Rectal smooth muscle tissue (tissue), 1 donor: ENCODE results near the gene LRCOL1.

Experiments
- H3K27ac ChIP-seq: one replicate; pipeline ENCODE4 v1.7.0; 2013; ENCODE audit warnings: low read depth, low read length, inconsistent platforms
- H3K27me3 ChIP-seq: one replicate; pipeline ENCODE4 v1.7.0; 2013; ENCODE audit warnings: low read length; ENCODE audit not compliant: control insufficient read depth, insufficient read depth
- H3K36me3 ChIP-seq: one replicate; pipeline ENCODE4 v1.7.0; 2013; ENCODE audit warnings: low read length; ENCODE audit not compliant: control insufficient read depth, insufficient read depth
- H3K4me1 ChIP-seq: one replicate; pipeline ENCODE4 v1.7.0; 2013; ENCODE audit warnings: low read length; ENCODE audit not compliant: control insufficient read depth, insufficient read depth
- H3K4me3 ChIP-seq: one replicate; pipeline ENCODE4 v1.7.0; 2013; ENCODE audit warnings: low read length
- H3K9ac ChIP-seq: one replicate; pipeline ENCODE4 v1.7.0; 2013; ENCODE audit warnings: low read length

LRCOL1 gene

DNA sequence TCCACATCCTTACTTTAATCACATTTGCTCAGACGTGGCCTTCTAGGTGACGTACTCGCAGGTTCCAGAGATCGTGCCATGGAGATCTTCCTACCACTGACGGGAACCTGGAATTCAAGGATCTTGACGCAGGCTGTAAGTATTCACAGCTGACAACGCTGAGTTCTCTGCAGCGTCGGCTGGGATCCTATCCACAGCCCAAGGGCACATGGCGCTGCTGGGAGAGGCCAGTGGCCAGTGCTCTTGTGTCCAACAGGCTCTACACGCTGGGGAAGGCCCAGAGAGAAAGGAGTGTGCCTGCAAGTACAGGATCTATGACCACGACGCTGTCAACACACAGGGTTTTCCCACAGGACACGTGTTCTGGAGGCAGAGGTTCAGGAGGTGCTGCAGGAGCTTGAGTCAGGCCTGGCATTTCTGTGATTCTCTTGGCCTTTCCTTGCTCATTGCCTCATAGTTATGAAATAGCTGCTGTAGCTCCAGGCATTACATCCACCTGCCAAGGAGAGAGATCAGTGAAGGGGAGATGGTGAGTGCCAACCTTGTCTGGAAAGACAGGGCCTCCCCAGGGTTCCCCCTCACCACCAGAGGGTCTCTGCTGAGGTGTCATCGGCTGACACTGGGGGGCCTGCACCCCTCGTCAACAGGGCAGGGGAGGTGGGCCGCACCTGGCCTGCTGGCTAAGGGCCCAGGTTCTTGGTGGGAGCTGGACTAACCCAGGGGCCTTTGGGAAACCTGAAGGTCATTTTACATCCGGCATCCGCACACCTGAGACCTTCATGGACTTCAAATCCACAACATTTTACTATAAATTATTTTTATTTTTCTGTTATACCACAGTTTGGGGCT, 21.3 kb downstream of the LRCOL1 start:
- H3K36me3 ChIP-seq: no peaks in the 10 kb centered on the region
- no peak overlapping the region for H3K9ac ChIP-seq
- no peaks in the 10 kb centered on the region for H3K27me3 ChIP-seq
- H3K4me1 ChIP-seq: no peaks in the 10 kb centered on the region
- no peak overlapping the region for H3K4me3 ChIP-seq
- H3K27ac ChIP-seq: no peak overlapping the region

GRCh38 chr12:132588319-132588718, 22.1 kb downstream of the LRCOL1 start:
- Histone ChIP-seq H3K9ac (no peak overlapping the region), H3K27me3 (no peaks in the 10 kb centered on the region), H3K36me3 (no peaks in the 10 kb centered on the region), H3K4me3 (no peak overlapping the region), H3K27ac (no peak overlapping the region), H3K4me1 (no peaks in the 10 kb centered on the region)

- no peak overlapping the region for H3K27ac ChIP-seq
- H3K9ac ChIP-seq: no peak overlapping the region
- H3K4me3 ChIP-seq: no peak overlapping the region
- no peaks in the 10 kb centered on the region for H3K27me3 ChIP-seq
- no peaks in the 10 kb centered on the region for H3K4me1 ChIP-seq
- no peaks in the 10 kb centered on the region for H3K36me3 ChIP-seq
These were observed 22.6 kb downstream of the LRCOL1 start for GRCh38 chr12:132587781-132588180.

GRCh38 chr12:132586929-132587328, 23.5 kb downstream of the LRCOL1 start:
- H3K9ac ChIP-seq: no peak overlapping the region
- H3K4me1 ChIP-seq: no peaks in the 10 kb centered on the region
- H3K27me3 ChIP-seq: no peaks in the 10 kb centered on the region
- no peaks in the 10 kb centered on the region for H3K36me3 ChIP-seq
- no peak overlapping the region for H3K27ac ChIP-seq
- no peak overlapping the region for H3K4me3 ChIP-seq

DNA sequence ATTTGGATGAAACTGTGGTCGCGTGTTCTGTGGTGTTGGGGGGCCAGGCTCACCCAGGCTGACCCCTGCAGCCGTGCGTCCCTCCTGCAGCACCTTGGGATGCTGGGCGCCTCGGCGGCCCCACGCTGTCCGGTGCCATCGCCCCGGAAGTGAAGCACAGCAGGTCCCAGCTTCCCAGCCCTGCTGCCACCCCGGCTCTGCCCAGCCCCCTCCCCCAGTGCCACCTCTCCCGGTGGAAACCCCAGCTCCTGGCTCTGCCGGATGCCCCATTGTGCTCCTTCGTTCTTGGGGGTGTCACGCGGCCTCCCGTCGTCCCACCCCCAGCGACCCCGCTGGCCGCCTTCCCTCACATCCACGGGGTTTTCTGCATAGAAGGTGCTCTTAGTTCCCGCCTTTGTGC, 25.2 kb downstream of the LRCOL1 start:
- no peak overlapping the region for H3K27ac ChIP-seq
- H3K4me3 ChIP-seq: no peak overlapping the region
- no peaks in the 10 kb centered on the region for H3K27me3 ChIP-seq
- no peak overlapping the region for H3K9ac ChIP-seq
- H3K36me3 ChIP-seq: no peaks in the 10 kb centered on the region
- H3K4me1 ChIP-seq: no peaks in the 10 kb centered on the region

DNA sequence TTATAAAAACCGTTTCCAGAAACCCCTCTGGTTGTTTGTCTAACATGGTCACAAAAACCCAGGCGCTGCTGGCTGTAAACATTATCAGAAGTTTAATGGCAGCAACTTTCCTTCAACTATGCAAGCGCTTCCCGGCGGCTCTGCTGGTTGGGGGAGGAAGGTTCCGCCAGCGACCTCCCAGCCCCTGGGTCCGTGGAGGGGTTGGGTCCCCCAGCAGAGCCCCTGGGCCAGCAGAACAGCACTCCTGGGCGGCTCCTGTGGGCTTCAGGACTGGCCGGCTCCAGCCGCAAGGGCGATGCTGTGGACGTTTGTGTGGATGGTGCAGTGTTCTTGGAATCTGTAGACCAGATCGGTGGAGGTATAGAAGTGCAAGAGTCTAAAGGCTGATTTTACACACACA, 26.0 kb downstream of the LRCOL1 start:
- H3K9ac ChIP-seq: no peak overlapping the region
- H3K27me3 ChIP-seq: no peaks in the 10 kb centered on the region
- H3K27ac ChIP-seq: no peak overlapping the region
- H3K4me1 ChIP-seq: no peaks in the 10 kb centered on the region
- H3K4me3 ChIP-seq: no peak overlapping the region
- no peaks in the 10 kb centered on the region for H3K36me3 ChIP-seq

DNA sequence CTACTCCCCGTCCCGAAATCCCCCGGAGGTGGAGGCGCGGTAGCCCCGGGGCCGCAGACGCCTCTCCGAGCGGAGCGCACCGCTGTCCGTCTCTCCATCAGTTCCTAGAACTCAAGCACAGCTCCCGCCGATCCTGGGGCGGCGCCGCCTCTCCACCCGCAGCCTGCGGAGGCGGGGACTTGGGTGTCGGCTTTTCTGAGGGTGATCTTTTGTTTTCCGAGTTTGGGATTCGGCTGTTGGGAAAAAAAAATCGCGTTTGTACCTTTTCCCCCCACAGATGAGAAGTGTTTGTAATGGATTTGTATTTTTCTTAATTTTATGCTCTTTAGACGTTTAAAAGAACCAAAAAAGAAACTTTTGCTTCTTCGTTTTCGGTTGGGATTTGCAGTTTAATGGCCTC, 26.6 kb downstream of the LRCOL1 start:
- Histone ChIP-seq H3K27ac (no peak overlapping the region), H3K4me3 (no peak overlapping the region)

GRCh38 chr12:132583411-132583710, 27.0 kb downstream of the LRCOL1 start:
- Histone ChIP-seq H3K4me3 (no peak overlapping the region), H3K9ac (no peak overlapping the region), H3K27ac (no peak overlapping the region), H3K36me3 (peaks cover 3% of the 10 kb centered on the region), H3K27me3 (no peaks in the 10 kb centered on the region), H3K4me1 (no peaks in the 10 kb centered on the region)

More for the DNA sequence above, 26.6 kb downstream of the LRCOL1 start:
- H3K4me1 ChIP-seq: no peaks in the 10 kb centered on the region
- no peaks in the 10 kb centered on the region for H3K36me3 ChIP-seq
- no peak overlapping the region for H3K9ac ChIP-seq
- no peaks in the 10 kb centered on the region for H3K27me3 ChIP-seq

DNA sequence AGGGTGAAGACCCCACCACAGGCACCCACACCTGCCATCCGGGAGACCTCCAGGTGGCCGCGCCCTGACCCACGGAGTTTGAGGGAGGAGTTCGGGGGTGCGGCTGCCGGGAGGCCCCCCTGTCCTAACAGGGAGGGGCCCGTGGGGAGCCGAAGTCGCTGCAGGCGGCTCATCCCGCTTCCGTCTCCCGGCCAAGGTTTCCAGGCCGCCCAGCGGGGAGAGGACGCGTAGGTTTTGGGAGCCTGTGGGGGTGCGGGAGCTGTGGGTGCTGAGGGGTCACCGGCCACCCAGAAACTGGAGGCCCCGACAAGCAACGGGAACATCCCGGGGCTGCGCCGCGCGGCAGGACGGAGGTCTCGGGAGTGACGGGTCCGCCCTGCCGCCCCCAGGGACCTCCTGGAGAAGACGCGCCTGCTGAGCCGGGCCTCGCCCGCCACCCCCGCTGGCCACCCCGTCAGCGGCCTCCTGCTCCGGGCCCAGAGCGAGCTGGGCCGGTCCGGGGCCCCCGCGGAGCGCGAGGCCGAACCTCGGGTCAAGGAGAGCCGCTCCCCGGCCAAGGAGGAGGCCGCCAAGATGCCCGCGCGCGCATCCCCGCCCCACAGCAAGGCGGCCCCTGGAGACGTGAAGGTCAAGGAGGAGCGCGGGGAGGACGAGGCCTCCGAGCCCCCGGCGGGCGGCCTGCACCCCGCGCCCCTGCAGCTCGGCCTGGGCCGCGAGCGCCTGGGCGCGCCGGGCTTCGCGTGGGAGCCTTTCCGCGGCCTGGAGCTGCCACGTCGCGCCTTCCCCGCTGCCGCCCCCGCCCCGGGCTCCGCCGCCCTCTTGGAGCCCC, 27.6 kb downstream of the LRCOL1 start:
- Histone ChIP-seq H3K27ac (no peak overlapping the region), H3K9ac (no peak overlapping the region), H3K4me3 (no peak overlapping the region), H3K27me3 (no peaks in the 10 kb centered on the region), H3K36me3 (peaks cover 5% of the 10 kb centered on the region), H3K4me1 (no peaks in the 10 kb centered on the region)

- H3K36me3 ChIP-seq: peaks cover 7% of the 10 kb centered on the region
- no peak overlapping the region for H3K4me3 ChIP-seq
- H3K4me1 ChIP-seq: no peaks in the 10 kb centered on the region
- H3K9ac ChIP-seq: no peak overlapping the region
- H3K27me3 ChIP-seq: no peaks in the 10 kb centered on the region
- no peak overlapping the region for H3K27ac ChIP-seq
These were observed 28.3 kb downstream of the LRCOL1 start for GRCh38 chr12:132582058-132582420.

GRCh38 chr12:132581348-132582057, 28.9 kb downstream of the LRCOL1 start:
- Histone ChIP-seq H3K4me1 (no peaks in the 10 kb centered on the region), H3K4me3 (no peak overlapping the region), H3K9ac (no peak overlapping the region), H3K36me3 (peaks cover 7% of the 10 kb centered on the region), H3K27ac (no peak overlapping the region), H3K27me3 (no peaks in the 10 kb centered on the region)

GRCh38 chr12:132580701-132581292, 29.6 kb downstream of the LRCOL1 start:
- Histone ChIP-seq H3K9ac (no peak overlapping the region), H3K27ac (no peak overlapping the region), H3K4me1 (no peaks in the 10 kb centered on the region), H3K27me3 (no peaks in the 10 kb centered on the region), H3K4me3 (no peak overlapping the region), H3K36me3 (peaks cover 7% of the 10 kb centered on the region)
